Smooth muscle cell (in vitro differentiated cells): ENCODE results near the gene SH3D19. TPM values are rescaled to one million over a fixed set of nuclear protein-coding genes. Genes with fewer than 3 reads are reported as not detected.

Experiments used
- DNase-seq: peaks from one replicate; lab custom pipeline; 2025; ENCODE audit not compliant: unreplicated experiment; lab: John Stamatoyannopoulos, UW
- H2AFZ ChIP-seq: fragments of 200-600 bp; sonication (generic); 2 replicates; pipeline ENCODE4 v1.6.0; 2016; ENCODE audit warnings: antibody characterized with exemption, low read depth, mild to moderate bottlenecking
- H3F3A ChIP-seq: fragments of 200-600 bp; sonication (generic); 2 replicates; pipeline ENCODE4 v1.6.0; 2017; ENCODE audit warnings: antibody characterized with exemption, low read depth
- H3K27ac ChIP-seq: fragments of 200-600 bp; sonication (generic); 2 replicates; pipeline ENCODE4 v1.5.1; 2016; ENCODE audit warnings: low read depth, mild to moderate bottlenecking
- H3K27me3 ChIP-seq: fragments of 200-600 bp; sonication (generic); 2 replicates; pipeline ENCODE4 v1.6.1; 2016; ENCODE audit warnings: low read depth, mild to moderate bottlenecking
- H3K36me3 ChIP-seq: fragments of 200-600 bp; sonication (generic); 2 replicates; pipeline ENCODE4 v1.5.1; 2016; ENCODE audit warnings: low read depth
- H3K4me1 ChIP-seq: fragments of 200-600 bp; sonication (generic); 2 replicates; pipeline ENCODE4 v1.5.1; 2016; ENCODE audit warnings: low read depth
- H3K4me2 ChIP-seq: fragments of 200-600 bp; sonication (generic); 2 replicates; pipeline ENCODE4 v1.6.0; 2016; ENCODE audit warnings: mild to moderate bottlenecking
- H3K4me3 ChIP-seq: fragments of 200-600 bp; sonication (generic); 2 replicates; pipeline ENCODE4 v1.5.1; 2016; ENCODE audit warnings: mild to moderate bottlenecking
- H3K79me2 ChIP-seq: fragments of 200-600 bp; sonication (generic); 2 replicates; pipeline ENCODE4 v1.6.0; 2016; ENCODE audit warnings: low read depth, mild to moderate bottlenecking
- H3K9ac ChIP-seq: fragments of 200-600 bp; sonication (generic); 2 replicates; pipeline ENCODE4 v1.6.0; 2016; ENCODE audit warnings: low read depth
- H3K9me3 ChIP-seq: fragments of 200-600 bp; sonication (generic); replicated peaks from 2 replicates; pipeline ENCODE4 v1.5.1; 2016; ENCODE audit warnings: low read depth
- H4K20me1 ChIP-seq: fragments of 200-600 bp; sonication (generic); 2 replicates; pipeline ENCODE4 v1.6.0; 2016; ENCODE audit warnings: low read depth
- WGBS: methylation state at CpG from one replicate; pipeline ENCODE4 v1.1.7; 2016; ENCODE audit warnings: low lambda C conversion rate; 5-methylcytosine and 5-hydroxymethylcytosine counted together
- polyA plus RNA-seq: library from polyadenylated mRNA; unstranded; fragments of >200 nt; fragmentation: Nextera tagmentation; extraction: Ambion mirVana; gene quantifications from 2 replicates; pipeline ENCODE4 v1.2.1, GENCODE V29; 2016
- total RNA-seq: library from RNA; depleted of rRNA; stranded (reverse); fragments of >200 nt; gene quantifications from 2 replicates; pipeline ENCODE4 v1.2.3, GENCODE V29; 2014
- TF ChIP-seq, protein P1 (sequence below): fragments of 200-600 bp; sonication (generic); IDR thresholded peaks from 2 replicates; pipeline ENCODE4 v1.5.1; 2017; ENCODE audit warnings: borderline replicate concordance, mild to moderate bottlenecking, antibody characterized with exemption; ENCODE audit not compliant: insufficient read depth, poor library complexity, severe bottlenecking

The SH3D19 gene
- total and polyA plus RNA-seq, 2 experiments from 2014 or later = 7.9 to 20.3 TPM

- H3F3A ChIP-seq = peaks cover 10% of the 10 kb centered on the region
- H3K9me3 ChIP-seq = no peaks in the 10 kb centered on the region
- peaks cover 31% of the 10 kb centered on the region for H3K79me2 ChIP-seq
- peak within 1 kb of the TSS; percentile 93 for H3K4me2 ChIP-seq
- peak within 1 kb of the TSS; percentile 87 for H3K27ac ChIP-seq
- peak within 1 kb of the TSS; percentile 93 for H3K9ac ChIP-seq
- peak within 1 kb of the TSS; percentile 75 for H3K4me3 ChIP-seq
- no peaks in the 10 kb centered on the region for H3K36me3 ChIP-seq
- no peaks in the 10 kb centered on the region for H3K27me3 ChIP-seq
- peaks cover 45% of the 10 kb centered on the region for H4K20me1 ChIP-seq
- peak; percentile 88 for DNase-seq
- TF ChIP-seq, protein P1, sequence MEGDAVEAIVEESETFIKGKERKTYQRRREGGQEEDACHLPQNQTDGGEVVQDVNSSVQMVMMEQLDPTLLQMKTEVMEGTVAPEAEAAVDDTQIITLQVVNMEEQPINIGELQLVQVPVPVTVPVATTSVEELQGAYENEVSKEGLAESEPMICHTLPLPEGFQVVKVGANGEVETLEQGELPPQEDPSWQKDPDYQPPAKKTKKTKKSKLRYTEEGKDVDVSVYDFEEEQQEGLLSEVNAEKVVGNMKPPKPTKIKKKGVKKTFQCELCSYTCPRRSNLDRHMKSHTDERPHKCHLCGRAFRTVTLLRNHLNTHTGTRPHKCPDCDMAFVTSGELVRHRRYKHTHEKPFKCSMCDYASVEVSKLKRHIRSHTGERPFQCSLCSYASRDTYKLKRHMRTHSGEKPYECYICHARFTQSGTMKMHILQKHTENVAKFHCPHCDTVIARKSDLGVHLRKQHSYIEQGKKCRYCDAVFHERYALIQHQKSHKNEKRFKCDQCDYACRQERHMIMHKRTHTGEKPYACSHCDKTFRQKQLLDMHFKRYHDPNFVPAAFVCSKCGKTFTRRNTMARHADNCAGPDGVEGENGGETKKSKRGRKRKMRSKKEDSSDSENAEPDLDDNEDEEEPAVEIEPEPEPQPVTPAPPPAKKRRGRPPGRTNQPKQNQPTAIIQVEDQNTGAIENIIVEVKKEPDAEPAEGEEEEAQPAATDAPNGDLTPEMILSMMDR = peak; percentile 70
- H3K4me1 ChIP-seq = peaks cover 19% of the 10 kb centered on the region
- WGBS = 1% methylated on average over 69 of the region's 69 CpGs
- H2AFZ ChIP-seq = peak within 1 kb of the TSS; percentile 77
These were observed 226.0 kb downstream of the SH3D19 start, which contains the start of gene RPS3A for GRCh38 chr4:151099229-151099975. TSS of gene RPS3A (plus strand) at chr4:151099628. CDS start at chr4:151099653, 25 bp downstream.

GRCh38 chr4:151098979-151099228 is 226.5 kb downstream of the SH3D19 start:
- TF ChIP-seq, protein P1 = no peak
- H2AFZ ChIP-seq = peak overlapping the region; percentile 77
- WGBS = 30% methylated on average over 8 of the region's 8 CpGs

GRCh38 chr4:151097759-151098158 is 227.6 kb downstream of the SH3D19 start:
- Histone ChIP-seq H4K20me1 (peaks cover 30% of the 10 kb centered on the region), H2AFZ (no peak overlapping the region), H3K36me3 (no peaks in the 10 kb centered on the region), H3K4me1 (peaks cover 19% of the 10 kb centered on the region), H3K27ac (no peak overlapping the region), H3K79me2 (peaks cover 31% of the 10 kb centered on the region), H3F3A (peaks cover 3% of the 10 kb centered on the region), H3K4me2 (no peak overlapping the region), H3K9ac (no peak overlapping the region), H3K27me3 (no peaks in the 10 kb centered on the region), H3K9me3 (no peaks in the 10 kb centered on the region), H3K4me3 (no peak overlapping the region)
- TF ChIP-seq, protein P1 = no peak
- WGBS = 93% methylated on average over 3 of the region's 3 CpGs
- no peak for DNase-seq

More at GRCh38 chr4:151098979-151099228, 226.5 kb downstream of the SH3D19 start:
- H4K20me1 ChIP-seq = peaks cover 41% of the 10 kb centered on the region
- no peaks in the 10 kb centered on the region for H3K36me3 ChIP-seq
- peak overlapping the region; percentile 75 for H3K4me3 ChIP-seq
- peak overlapping the region; percentile 75 for H3K4me2 ChIP-seq
- peak overlapping the region; percentile 86 for H3K27ac ChIP-seq
- peaks cover 31% of the 10 kb centered on the region for H3K79me2 ChIP-seq
- peaks cover 19% of the 10 kb centered on the region for H3K4me1 ChIP-seq
- H3K27me3 ChIP-seq = no peaks in the 10 kb centered on the region
- H3K9ac ChIP-seq = peak overlapping the region; percentile 77
- DNase-seq = no peak
- peaks cover 10% of the 10 kb centered on the region for H3F3A ChIP-seq
- no peaks in the 10 kb centered on the region for H3K9me3 ChIP-seq

- Histone ChIP-seq H3K9me3 (no peaks in the 10 kb centered on the region), H3K4me2 (no peak overlapping the region), H2AFZ (no peak overlapping the region), H3K36me3 (no peaks in the 10 kb centered on the region), H3F3A (no peaks in the 10 kb centered on the region), H3K4me3 (no peak overlapping the region), H3K27me3 (no peaks in the 10 kb centered on the region), H3K4me1 (no peaks in the 10 kb centered on the region), H3K27ac (no peak overlapping the region), H4K20me1 (peaks cover 4% of the 10 kb centered on the region), H3K9ac (no peak overlapping the region), H3K79me2 (peaks cover 7% of the 10 kb centered on the region)
- TF ChIP-seq, protein P1 = no peak
- WGBS = 93% methylated on average over 3 of the region's 3 CpGs
- DNase-seq = no peak
These were observed 230.3 kb downstream of the SH3D19 start for GRCh38 chr4:151095142-151095541.
